Gastrocnemius medialis (tissue), 4 donors: ENCODE results near the gene GSK3A. TPM values are rescaled to one million over a fixed set of nuclear protein-coding genes. Genes with fewer than 3 reads are reported as not detected.

Experiments
- ATAC-seq, 2 donors: fragments of 150-250 bp; one replicate each; pipeline ENCODE4 v1.9.1; 2016
- DNase-seq, 2 donors: peaks; one replicate each; pipeline ENCODE4 v3.0.0-alpha.2; 2019
- H3K27ac ChIP-seq, 4 donors: fragments of 200-600 bp; sonication (generic); 1 replicate in 1 of 4; 2 replicates in 3 of 4; pipeline ENCODE4 v1.5.1; 2016 to 2018; ENCODE audit warnings: mild to moderate bottlenecking in 2 of 4, moderate library complexity in 1 of 4
- H3K27me3 ChIP-seq, 3 donors: fragments of 200-600 bp; sonication (generic) in 2 of 3; 1 replicate in 1 of 3; 2 replicates in 2 of 3; pipeline versions ENCODE4 v1.5.1 to v1.6.0; 2016 to 2019; ENCODE audit warnings: mild to moderate bottlenecking in 1 of 3, moderate library complexity in 1 of 3
- H3K36me3 ChIP-seq, 2 donors: fragments of 200-600 bp; sonication (generic) in 1 of 2; one replicate each; pipeline ENCODE4 v1.5.1; 2017 to 2018
- H3K4me1 ChIP-seq, 2 donors: fragments of 200-600 bp; sonication (generic) in 1 of 2; one replicate each; pipeline ENCODE4 v1.5.1; 2016 to 2017; ENCODE audit warnings: mild to moderate bottlenecking in 2 of 2
- H3K4me3 ChIP-seq, 4 donors: fragments of 200-600 bp; sonication (generic) in 3 of 4; 1 replicate in 1 of 4; 2 replicates in 3 of 4; pipeline ENCODE4 v1.5.1; 2016 to 2019; ENCODE audit warnings: mild to moderate bottlenecking in 2 of 4
- H3K9me3 ChIP-seq, 3 donors: fragments of 200-600 bp; sonication (generic) in 2 of 3; 1 replicate in 1 of 3; 2 replicates in 2 of 3; pipeline ENCODE4 v1.5.1; 2016 to 2019
- CTCF ChIP-seq, 5 experiments: fragments of 450-650 bp in 3 of 5; fragments of 200-600 bp in 2 of 5; sonication (generic) in 2 of 5; IDR thresholded peaks in 4 of 5; conservative IDR thresholded peaks in 1 of 5; 1 replicate in 4 of 5; 2 replicates in 1 of 5; pipeline ENCODE4 v1.5.1; 2016 to 2019; ENCODE audit warnings: antibody characterized with exemption in 5 of 5, mild to moderate bottlenecking in 3 of 5, moderate library complexity in 3 of 5
- POLR2A ChIP-seq, 2 donors: fragments of 450-650 bp; IDR thresholded peaks; one replicate each; pipeline ENCODE4 v1.6.1; 2017; ENCODE audit warnings: antibody characterized with exemption in 2 of 2, mild to moderate bottlenecking in 2 of 2, moderate library complexity in 2 of 2
- in situ Hi-C, 4 donors: fragments of 200-750 bp; cut with MboI; loops; one replicate each; pipeline versions ENCODE4 v1.15.0 to v1.8.0; 2017; ENCODE audit warnings: low sequenced_read_pairs in 4 of 4
- intact Hi-C: fragments of 100-400 bp; cut with DNase I; formaldehyde crosslinking; loops from one replicate; pipeline ENCODE4 v1.15.1; 2023; ENCODE audit warnings: low total_unique reads
- total RNA-seq, 4 donors: library from RNA; depleted of rRNA; stranded (reverse); fragments of >200 nt; gene quantifications; one replicate each; pipeline versions ENCODE4 v1.1.0 to v1.2.3, GENCODE V29; 2016

GSK3A gene
- total RNA-seq, 4 donors from 2014 or later = 24.2 to 48.0 (median 40.1) TPM

GRCh38 chr19:42248270-42249148, 6.1 kb upstream of the GSK3A start:
- no peaks in the 10 kb centered on the region for H3K9me3 ChIP-seq
- no peaks in the 10 kb centered on the region for H3K36me3 ChIP-seq
- no peak for ATAC-seq
- TF ChIP-seq CTCF (IDR thresholded peaks at IDR 0.05 in 4 of 5, conservative IDR thresholded peaks at IDR 0.05 in 1 of 5) (no peak), POLR2A (IDR thresholded peaks at IDR 0.05) (no peak)
- H3K27me3 ChIP-seq = peaks cover 0 to 12% (median 10%) of the 10 kb centered on the region in 3 donors
- intact Hi-C loops (loop anchor here (10.0 kb wide), 2 partner anchors 146 to 294 kb away; partner anchors contain the start of genes CNFN and RABAC1), in situ Hi-C loops (loop anchor here in 1 of 4 donors (10.0 kb wide), 1 partner anchor 76 kb away; the partner anchor contains the start of gene MEGF8)
- no peak overlapping the region for H3K4me3 ChIP-seq
- H3K27ac ChIP-seq = no peak overlapping the region
- H3K4me1 ChIP-seq = peaks cover 47 to 50% of the 10 kb centered on the region in 2 donors
- DNase-seq = no peak

GRCh38 chr19:42247640-42248199, 5.3 kb upstream of the GSK3A start:
- intact Hi-C loops (loop anchor here (10.0 kb wide), 2 partner anchors 147 to 293 kb away; partner anchors contain the start of genes CNFN and RABAC1), in situ Hi-C loops (loop anchor here in 1 of 4 donors (10.0 kb wide), 1 partner anchor 77 kb away; the partner anchor contains the start of gene MEGF8)
- Histone ChIP-seq H3K4me3 (no peak overlapping the region), H3K27ac (no peak overlapping the region), H3K4me1 (peaks cover 45 to 46% of the 10 kb centered on the region in 2 donors), H3K9me3 (no peaks in the 10 kb centered on the region), H3K36me3 (no peaks in the 10 kb centered on the region), H3K27me3 (peaks cover 0 to 5% (median 2%) of the 10 kb centered on the region in 3 donors)
- ATAC-seq = no peak
- no peak for DNase-seq
- no peak for TF ChIP-seq POLR2A (IDR thresholded peaks at IDR 0.05)
- no peak for TF ChIP-seq CTCF (IDR thresholded peaks at IDR 0.05 in 4 of 5, conservative IDR thresholded peaks at IDR 0.05 in 1 of 5)

GRCh38 chr19:42246922-42247639, 4.7 kb upstream of the GSK3A start:
- H3K27ac ChIP-seq = peak overlapping the region in 1 of 4 donors; percentile 29
- no peak overlapping the region for H3K4me3 ChIP-seq
- intact Hi-C loops (loop anchor here (1.0 to 10.0 kb wide), 3 partner anchors 49 to 292 kb away; partner anchors contain the start of genes CNFN and RABAC1), in situ Hi-C loops (loop anchor here in 1 of 4 donors (10.0 kb wide), 1 partner anchor 78 kb away; the partner anchor contains the start of gene MEGF8)
- H3K4me1 ChIP-seq = peaks cover 40% of the 10 kb centered on the region in 2 donors
- ATAC-seq (no peak), DNase-seq (no peak)
- H3K27me3 ChIP-seq = no peaks in the 10 kb centered on the region
- H3K9me3 ChIP-seq = no peaks in the 10 kb centered on the region
- TF ChIP-seq CTCF (IDR thresholded peaks at IDR 0.05 in 4 of 5, conservative IDR thresholded peaks at IDR 0.05 in 1 of 5) (no peak), POLR2A (IDR thresholded peaks at IDR 0.05) (no peak)
- H3K36me3 ChIP-seq = no peaks in the 10 kb centered on the region

GRCh38 chr19:42246143-42246921, 3.9 kb upstream of the GSK3A start:
- TF ChIP-seq CTCF (IDR thresholded peaks at IDR 0.05 in 4 of 5, conservative IDR thresholded peaks at IDR 0.05 in 1 of 5) = peak; percentile 64 to 74 (median 68)
- TF ChIP-seq POLR2A (IDR thresholded peaks at IDR 0.05) = no peak
- no peak for ATAC-seq
- peaks cover 37% of the 10 kb centered on the region in 2 donors for H3K4me1 ChIP-seq

More at GRCh38 chr19:42246143-42246921, 3.9 kb upstream of the GSK3A start:
- Histone ChIP-seq H3K27ac (peak overlapping the region; percentile 29 to 95 (median 61)), H3K27me3 (no peaks in the 10 kb centered on the region), H3K4me3 (no peak overlapping the region), H3K36me3 (no peaks in the 10 kb centered on the region), H3K9me3 (no peaks in the 10 kb centered on the region)
- in situ Hi-C loops = loop anchor here in 1 of 4 donors (10.0 kb wide), 1 partner anchor 78 kb away; the partner anchor contains the start of gene MEGF8
- intact Hi-C loops = loop anchor here (1.0 to 10.0 kb wide), 3 partner anchors 50 to 292 kb away; partner anchors contain the start of genes CNFN and RABAC1
- peak; percentile 59 to 73 for DNase-seq
